H7 (cell line): Measurements from ENCODE around the gene TP53TG5. TPM values are rescaled to one million over a fixed set of nuclear protein-coding genes. Genes with fewer than 3 reads are reported as not detected.

ENCODE experiments used
- DNase-seq: peaks from one replicate; pipeline ENCODE4 v3.0.0; 2012
- H3K27me3 ChIP-seq: 2 replicates; pipeline ENCODE4 v1.6.0; 2011; ENCODE audit warnings: mild to moderate bottlenecking, low read length; ENCODE audit not compliant: control insufficient read depth, insufficient read depth
- H3K36me3 ChIP-seq: replicated peaks from 2 replicates; pipeline ENCODE4 v1.5.1; 2011; ENCODE audit warnings: low read length; ENCODE audit not compliant: control insufficient read depth, insufficient read depth
- H3K4me3 ChIP-seq: 2 replicates; pipeline ENCODE4 v1.5.1; 2011; ENCODE audit warnings: low read depth, mild to moderate bottlenecking, control low read depth, low read length, moderate library complexity; ENCODE audit not compliant: insufficient read depth
- total RNA-seq: library from RNA; depleted of rRNA; stranded (reverse); fragments of >200 nt; shearing (Covaris generic); gene quantifications from 2 replicates; pipeline ENCODE4 v1.2.3, GENCODE V29; 2014

TP53TG5 gene
- total RNA-seq, 1 experiment from 2014 or later: not detected

DNA sequence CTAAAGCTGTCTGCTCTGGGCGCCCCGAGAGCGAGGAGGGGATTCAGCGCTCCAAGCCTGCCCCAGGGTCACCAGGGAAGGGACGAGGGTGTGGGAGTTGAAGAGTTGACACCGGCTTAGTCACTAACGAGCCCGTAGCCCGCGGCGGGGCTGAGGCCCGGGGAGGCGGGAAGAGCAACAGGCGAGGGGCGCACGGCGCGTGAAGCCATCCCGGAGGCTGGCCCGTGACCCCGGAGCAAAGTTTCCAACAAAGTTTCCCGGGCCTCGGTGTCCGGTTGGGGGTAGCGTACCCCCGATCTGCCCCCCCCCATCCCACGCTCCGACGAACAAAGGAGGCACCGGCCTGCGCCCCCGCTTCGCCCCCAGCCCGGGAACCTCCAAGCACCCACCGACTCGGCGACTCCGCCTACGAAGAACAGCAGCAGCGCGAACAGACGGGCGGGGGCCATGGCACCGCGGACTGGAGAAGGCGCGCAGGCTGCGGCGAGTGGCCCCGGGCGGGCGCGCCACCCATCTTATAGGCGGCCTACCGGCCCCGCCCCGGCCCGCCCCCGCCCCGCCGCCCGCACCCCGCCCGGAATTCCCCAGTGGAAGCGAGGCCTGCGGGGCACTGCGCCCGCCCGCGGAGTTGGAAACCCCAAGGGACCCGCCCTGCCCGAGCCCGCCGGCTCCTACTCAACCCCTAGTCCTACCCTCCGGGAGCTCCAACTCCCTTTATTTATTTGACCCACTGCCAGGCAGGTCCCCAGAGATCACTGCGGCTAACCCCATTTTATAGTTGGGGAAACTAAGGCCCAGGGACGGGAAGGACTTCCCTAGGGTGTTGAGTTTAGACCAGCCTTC, 30.0 kb downstream of the TP53TG5 start, which contains the start of gene SDC4:
TSS of gene SDC4 (minus strand) at position 489 of the 843 bp plus-strand sequence. CDS start at position 449, 40 bp downstream.
- no peaks in the 10 kb centered on the region for H3K27me3 ChIP-seq
- no peaks in the 10 kb centered on the region for H3K36me3 ChIP-seq
- peak within 1 kb of the TSS; percentile 68 for H3K4me3 ChIP-seq
- DNase-seq: peak; percentile 93

DNA sequence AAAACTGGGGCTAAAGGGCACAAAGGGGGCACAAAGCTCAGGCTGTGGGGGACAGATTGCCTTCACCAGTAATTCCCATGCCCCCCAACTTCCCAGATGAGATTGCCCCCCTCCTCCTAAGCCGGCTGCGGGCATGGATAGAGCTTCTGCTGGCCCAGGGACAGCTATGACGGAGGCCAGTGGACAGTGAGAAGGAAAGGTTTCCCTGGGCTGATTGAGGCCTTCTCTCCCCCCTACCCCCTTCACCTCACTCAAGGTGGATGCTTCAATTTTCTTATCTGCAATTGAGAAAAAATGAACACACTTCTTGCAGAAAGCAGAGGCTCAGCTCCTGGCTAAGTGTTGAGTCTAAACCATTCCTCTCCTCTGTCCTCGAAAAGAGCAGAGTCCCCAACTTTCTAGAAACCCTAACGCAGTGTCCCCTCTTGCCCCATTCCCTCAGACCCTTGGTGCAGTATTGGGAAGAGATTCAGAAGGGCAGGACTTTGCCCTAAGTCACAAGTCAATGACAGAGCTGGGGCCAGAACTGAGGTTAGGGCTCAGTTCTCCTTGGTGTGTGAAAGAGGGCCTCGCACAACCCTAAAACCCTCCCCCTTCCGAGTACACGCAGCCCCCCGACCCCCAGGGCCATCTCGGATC, 30.7 kb downstream of the TP53TG5 start:
- H3K27me3 ChIP-seq: no peaks in the 10 kb centered on the region

DNA sequence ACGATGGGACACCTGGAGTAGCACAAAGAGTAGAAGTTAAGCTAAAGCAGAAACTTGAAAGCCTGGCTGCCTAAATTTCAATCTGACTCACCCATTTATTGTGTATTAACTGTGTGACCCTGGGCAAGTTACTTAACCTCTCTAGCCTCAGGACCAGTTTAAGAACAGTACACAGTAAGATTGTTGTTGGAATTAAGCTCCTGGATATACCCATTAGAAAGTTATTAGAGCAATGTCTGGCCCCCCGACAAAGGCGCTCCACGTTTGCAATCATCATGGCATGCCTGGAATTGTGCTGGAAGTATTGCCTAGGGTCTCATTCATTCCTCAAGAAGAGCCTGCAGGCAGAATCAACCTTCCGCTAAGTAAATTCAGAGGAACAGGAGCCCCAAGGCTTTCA, 31.3 kb downstream of the TP53TG5 start:
- no peaks in the 10 kb centered on the region for H3K36me3 ChIP-seq

More for the DNA sequence above, 30.7 kb downstream of the TP53TG5 start:
- DNase-seq: no peak
- H3K4me3 ChIP-seq: peak overlapping the region; percentile 68
- H3K36me3 ChIP-seq: no peaks in the 10 kb centered on the region

DNA sequence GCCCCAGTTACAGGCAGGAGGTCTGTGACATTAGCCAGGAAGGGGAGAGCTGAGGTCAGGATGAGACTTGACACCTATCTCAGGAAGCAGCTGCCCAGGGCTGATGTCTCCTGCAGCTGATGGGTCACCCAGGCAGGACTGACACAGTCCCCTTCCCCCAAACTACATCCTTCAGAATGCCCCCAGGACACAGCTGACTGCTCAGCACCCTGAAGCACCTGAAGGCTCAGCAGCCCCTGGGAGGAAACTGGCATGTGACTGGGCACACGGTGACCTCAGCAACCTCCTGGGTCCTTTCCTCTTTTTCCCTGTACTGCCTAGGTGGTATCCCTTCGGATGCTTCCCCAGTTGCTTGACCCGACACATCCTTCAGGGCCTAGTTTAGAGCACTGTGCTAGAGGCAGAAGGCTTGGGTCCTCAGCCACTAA, 31.8 kb downstream of the TP53TG5 start:
- Histone ChIP-seq H3K36me3 (no peaks in the 10 kb centered on the region), H3K27me3 (no peaks in the 10 kb centered on the region), H3K4me3 (no peak overlapping the region; the same call in 1 of the 2 replicates)
- DNase-seq: no peak

More for the DNA sequence above, 31.3 kb downstream of the TP53TG5 start:
- no peak for DNase-seq
- H3K27me3 ChIP-seq: no peaks in the 10 kb centered on the region
- H3K4me3 ChIP-seq: peak overlapping the region; percentile 68; the same call in 1 of the 2 replicates

DNA sequence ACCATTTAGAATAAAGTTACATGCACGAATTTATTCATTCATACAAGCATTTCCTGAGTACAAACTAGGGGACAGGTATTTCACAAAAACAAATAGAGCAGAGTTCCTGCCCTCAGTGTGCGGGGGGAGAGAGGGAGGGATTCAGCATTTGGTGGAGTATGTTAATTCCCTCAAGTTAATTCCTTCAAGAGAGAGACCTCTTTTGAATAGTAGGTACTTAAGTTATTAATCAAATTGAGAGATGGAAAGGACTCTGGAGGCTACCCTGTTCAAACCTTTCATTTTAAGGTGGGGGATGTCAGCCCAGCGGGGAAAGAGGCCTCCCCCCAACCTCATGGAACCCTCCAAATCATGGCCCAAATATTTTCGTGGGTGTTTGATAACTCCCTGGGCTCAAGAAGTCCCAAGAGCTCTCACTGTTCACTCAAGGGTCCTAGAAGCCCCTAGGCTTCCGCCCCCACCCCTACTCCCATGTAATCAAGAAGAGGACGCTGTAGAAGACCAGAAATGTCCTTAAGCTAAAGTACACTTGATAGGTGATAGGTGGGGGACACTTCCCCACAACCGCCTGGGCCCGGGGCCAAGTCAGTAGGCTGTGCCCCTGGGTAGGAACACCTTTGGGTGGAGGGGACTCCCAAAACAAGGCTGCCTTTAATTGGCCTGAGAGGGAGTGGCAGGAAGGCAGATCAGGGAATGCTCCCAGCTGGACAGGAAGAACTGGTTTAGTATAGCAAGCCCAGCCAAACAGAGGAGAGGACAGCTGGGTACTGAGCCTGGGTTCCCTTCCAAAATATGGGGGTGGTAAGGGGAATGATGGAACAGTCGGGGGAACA, 32.8 kb downstream of the TP53TG5 start:
- no peak for DNase-seq
- no peaks in the 10 kb centered on the region for H3K27me3 ChIP-seq
- no peaks in the 10 kb centered on the region for H3K36me3 ChIP-seq
- peak overlapping the region; percentile 3; the same call in 1 of the 2 replicates for H3K4me3 ChIP-seq

DNA sequence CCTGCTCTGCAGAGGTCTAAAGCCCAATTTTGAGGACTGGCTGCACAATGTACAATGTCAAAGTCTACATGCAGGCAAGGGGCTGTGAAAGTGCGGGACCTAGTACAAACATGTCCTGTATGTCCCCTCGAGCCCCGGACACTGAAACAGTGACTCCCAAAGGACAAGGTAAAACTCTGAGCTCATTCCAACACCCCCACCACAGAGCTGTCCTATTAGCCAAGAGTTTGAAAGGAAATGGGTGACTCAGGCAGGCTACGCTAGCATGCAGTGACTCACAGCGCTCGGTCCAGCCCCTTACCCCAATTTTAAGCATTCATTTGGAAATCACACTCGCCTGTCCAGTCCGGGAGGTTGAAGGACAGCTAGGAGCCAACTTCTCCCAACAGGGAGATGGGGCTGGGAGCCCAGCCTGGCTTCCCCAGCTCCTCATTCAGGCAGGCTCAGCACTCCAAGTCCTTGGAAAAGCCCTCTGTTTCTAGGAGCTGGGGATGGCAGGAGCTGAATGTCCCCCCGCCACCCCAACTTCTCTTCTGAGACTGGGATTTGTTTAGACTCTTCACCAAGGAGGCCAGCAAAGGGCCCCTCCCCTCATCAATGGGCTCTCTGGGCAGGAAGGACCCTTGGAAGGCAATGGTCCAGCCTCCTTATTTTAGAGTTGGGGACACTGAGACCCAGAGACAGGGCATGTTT, 33.8 kb downstream of the TP53TG5 start:
- Histone ChIP-seq H3K36me3 (no peaks in the 10 kb centered on the region; the same call in 1 of the 2 replicates), H3K27me3 (no peaks in the 10 kb centered on the region), H3K4me3 (no peak overlapping the region)
- DNase-seq: no peak

DNA sequence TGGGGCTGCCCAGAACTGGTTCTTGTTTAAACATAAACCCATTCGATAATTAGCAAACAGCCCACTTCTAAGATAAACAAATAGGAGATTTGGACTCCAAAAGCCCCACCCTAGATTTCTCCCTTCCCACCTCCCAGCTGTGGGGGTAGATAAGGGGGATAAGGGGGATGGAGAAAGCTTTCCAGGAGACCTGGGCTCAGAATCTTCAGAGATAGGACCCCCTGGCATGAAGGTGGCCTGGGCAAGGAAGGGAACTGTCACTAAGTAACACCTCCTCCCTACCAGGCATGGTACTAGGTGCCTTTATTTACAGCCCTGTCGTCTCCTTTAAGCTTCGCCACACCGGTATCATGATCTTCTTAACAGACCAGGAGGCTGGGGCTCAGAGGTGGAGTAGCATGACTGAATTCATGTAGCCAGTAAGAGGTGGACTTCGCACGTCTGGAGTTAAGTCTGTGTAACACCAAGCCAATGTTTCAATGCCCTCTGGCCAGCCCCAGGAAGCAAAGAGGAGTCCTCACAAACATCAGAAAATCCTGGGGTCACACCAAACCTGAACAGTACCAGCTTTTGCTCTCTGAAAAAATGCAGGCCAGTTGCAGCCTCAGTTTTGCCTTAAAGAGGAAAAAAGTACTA, 34.5 kb downstream of the TP53TG5 start:
- Histone ChIP-seq H3K27me3 (no peaks in the 10 kb centered on the region), H3K36me3 (no peaks in the 10 kb centered on the region; the same call in 1 of the 2 replicates), H3K4me3 (no peak overlapping the region)
- no peak for DNase-seq

DNA sequence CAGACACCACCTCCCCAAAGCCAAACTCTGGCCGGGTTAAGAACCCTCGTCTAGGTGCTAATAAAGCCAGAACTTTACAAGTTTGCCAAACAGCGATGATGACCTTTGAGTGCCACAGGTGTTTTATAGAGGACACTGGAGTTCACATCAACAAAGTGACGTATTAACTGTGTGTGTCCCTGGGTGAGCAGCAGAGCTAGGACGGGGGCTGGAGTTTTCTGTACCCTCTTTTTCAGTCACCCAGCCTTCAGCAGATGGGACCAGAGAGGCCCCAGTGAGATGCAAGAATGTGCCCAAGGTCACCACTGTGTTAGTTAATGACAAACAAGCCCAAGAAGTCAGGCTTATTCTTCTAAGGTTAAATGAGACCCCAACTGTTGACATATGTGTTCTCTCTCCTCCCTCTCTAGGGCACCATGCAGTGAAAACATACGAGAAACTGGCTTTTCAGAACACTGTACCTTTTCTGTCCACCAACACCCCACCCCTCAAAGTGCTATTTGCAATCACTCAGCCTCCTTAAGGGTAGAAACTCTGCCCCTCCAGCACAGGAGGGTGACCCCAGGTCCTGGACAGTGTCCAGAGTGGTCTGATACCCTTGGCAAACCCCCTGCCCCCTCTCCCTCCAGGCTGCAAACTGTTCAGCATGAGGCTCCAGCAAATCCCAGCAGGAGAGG, 35.1 kb downstream of the TP53TG5 start:
- DNase-seq: no peak
- Histone ChIP-seq H3K27me3 (no peaks in the 10 kb centered on the region), H3K4me3 (no peak overlapping the region), H3K36me3 (no peaks in the 10 kb centered on the region; the same call in 1 of the 2 replicates)

DNA sequence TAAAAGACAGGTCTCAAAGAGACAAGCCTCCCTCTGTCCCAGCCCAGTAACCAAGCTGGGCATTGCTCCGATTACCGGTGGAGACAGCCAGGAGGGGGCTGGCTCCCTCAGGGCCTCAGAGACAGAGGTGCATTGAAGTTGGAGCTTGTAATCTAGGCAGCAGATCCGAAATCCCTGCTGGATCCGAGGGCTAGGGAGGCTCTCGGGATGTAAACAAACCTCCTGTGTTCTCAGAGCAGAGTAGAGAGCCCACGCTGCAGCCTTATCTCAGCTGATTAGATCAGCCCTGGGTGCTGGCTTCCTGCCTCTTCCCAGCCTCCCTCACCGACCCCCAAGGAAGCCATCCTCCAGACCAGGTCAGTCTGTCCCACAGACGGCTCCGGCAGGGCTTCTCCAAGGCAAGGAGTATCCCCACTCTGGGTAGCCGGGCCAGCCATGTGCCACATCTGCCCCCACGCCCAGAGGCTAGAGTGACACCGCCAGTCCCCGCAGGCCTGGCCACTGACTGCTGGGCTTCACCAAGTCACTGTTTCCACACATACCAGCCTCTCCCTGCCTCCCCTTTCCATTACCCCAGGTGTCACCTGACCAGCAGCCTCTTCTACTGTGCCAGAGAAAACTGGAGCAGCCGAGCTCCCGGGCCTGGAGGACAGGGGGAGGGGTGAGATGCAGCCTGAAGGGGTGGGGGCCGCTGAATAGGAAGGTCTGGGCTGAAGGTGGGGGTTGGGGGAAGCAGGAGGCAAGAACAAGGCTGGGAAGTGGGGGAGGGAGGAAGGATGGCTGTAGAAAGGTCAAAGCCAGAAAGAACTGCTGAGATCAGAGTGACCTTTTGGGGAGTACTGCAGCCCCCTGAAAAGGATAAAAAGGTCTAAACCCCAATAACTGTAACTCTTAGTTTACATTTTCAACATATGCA, 35.9 kb downstream of the TP53TG5 start:
- H3K36me3 ChIP-seq: no peaks in the 10 kb centered on the region; the same call in 1 of the 2 replicates
- H3K4me3 ChIP-seq: peak overlapping the region; percentile 0; the same call in 1 of the 2 replicates
- peak; percentile 91 for DNase-seq
- no peaks in the 10 kb centered on the region for H3K27me3 ChIP-seq

DNA sequence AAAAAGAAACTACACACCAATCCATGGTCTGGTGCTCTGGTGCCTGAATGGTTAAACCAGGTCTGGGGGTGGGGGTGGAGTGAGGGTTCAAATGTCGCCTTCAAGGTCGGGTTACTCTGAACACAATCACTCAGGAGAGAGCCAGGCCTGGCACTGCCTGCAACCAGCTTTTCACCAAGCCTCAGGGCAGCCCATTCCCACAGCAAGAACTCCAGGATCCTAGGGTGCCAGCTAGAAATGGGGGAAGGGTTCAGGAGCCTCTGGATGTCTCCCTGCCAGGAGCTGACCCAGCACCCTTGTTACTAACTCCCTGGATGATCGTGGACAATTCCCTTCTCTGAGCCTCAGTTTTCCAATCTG, 36.6 kb downstream of the TP53TG5 start:
- no peak for DNase-seq
- peak overlapping the region; percentile 2; the same call in 1 of the 2 replicates for H3K4me3 ChIP-seq

DNA sequence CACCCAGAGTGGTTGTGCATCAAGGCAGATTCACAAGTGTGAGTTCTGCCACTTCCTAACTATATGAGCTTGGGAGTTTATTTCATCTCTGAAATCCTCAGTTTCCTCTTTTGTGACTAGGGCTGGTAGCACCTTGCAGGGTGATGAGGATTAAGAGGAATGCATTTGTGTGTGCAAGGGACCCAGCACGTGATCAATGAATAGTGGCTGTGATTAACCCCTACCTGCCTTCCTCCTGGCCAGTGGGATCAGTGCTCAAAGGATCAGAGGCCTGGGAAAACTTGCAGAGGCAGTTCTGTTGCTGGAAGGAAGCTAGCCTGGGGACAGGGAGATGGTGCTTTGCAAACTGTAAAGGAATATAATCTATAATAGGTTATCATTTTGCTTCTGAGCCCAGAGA, 37.2 kb downstream of the TP53TG5 start:
- H3K27me3 ChIP-seq: no peaks in the 10 kb centered on the region
- H3K36me3 ChIP-seq: no peaks in the 10 kb centered on the region; the same call in 1 of the 2 replicates
- peak; percentile 72 for DNase-seq
- H3K4me3 ChIP-seq: no peak overlapping the region

More for the DNA sequence above, 36.6 kb downstream of the TP53TG5 start:
- H3K27me3 ChIP-seq: no peaks in the 10 kb centered on the region
- no peaks in the 10 kb centered on the region; the same call in 1 of the 2 replicates for H3K36me3 ChIP-seq

DNA sequence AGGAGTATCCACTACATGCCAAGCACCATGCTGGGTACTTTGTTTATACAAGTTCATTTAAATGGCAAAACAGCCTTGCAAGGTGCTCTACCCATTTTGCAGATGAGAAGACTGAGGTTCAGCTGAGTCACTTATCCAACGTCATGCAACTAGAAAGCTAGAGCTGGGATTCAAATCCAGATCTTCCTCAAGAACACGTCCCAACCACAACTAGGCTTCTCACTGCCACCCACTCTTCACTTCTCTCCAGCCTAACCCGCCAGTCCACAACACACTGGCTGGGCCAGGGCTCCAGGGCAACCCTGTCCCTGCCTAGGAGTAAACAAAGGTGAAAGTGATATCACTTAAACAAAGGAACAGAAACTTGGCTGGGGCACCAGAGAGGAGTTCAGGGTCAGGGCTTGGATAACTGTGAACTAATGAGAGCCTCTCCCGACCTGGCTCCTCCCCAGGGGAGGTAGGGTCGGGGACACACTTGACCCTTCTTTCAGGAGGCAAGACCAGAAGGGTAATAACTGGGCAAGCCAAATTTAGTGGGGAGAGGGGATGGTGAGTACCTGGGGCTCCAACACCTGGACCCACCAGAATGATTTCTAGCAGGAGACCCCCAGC, 37.8 kb downstream of the TP53TG5 start:
- Histone ChIP-seq H3K4me3 (no peak overlapping the region), H3K36me3 (peaks cover 2% of the 10 kb centered on the region; the same call in 1 of the 2 replicates), H3K27me3 (no peaks in the 10 kb centered on the region)
- no peak for DNase-seq
